Breast epithelium (tissue), 4 donors: Measurements from ENCODE around the gene PPP5C. TPM values are rescaled to one million over a fixed set of nuclear protein-coding genes. Genes with fewer than 3 reads are reported as not detected.
A peak's percentile ranks its signal among the peaks of the same experiment; 100 is the strongest.
"Not testable (repeated sequence)": the region's sequence is repeated elsewhere in the genome, so short reads cannot be mapped to it uniquely, and the experiment has no call there.

Experiments used
- DNase-seq, 2 donors: peaks; one replicate each; pipeline ENCODE4 v3.0.0-alpha.2; 2019; ENCODE audit warnings: low spot score in 2 of 2
- H3K27ac ChIP-seq, 2 donors: fragments of 200-600 bp; sonication (generic) in 1 of 2; one replicate each; pipeline ENCODE4 v1.5.1; 2016 to 2019; ENCODE audit warnings: mild to moderate bottlenecking in 1 of 2
- H3K27me3 ChIP-seq, 2 donors: fragments of 200-600 bp; sonication (generic) in 1 of 2; one replicate each; pipeline versions ENCODE4 v1.5.1 to v1.6.0; 2017 to 2019; ENCODE audit warnings: control low read depth in 1 of 2, mild to moderate bottlenecking in 1 of 2
- H3K36me3 ChIP-seq: fragments of 200-600 bp; one replicate; pipeline ENCODE4 v1.5.1; 2019
- H3K4me1 ChIP-seq, 2 donors: fragments of 200-600 bp; sonication (generic); one replicate each; pipeline ENCODE4 v1.5.1; 2016 to 2019; ENCODE audit warnings: control low read depth in 1 of 2
- H3K4me3 ChIP-seq, 3 donors: fragments of 200-600 bp; sonication (generic); 1 replicate in 2 of 3; 2 replicates in 1 of 3; pipeline ENCODE4 v1.5.1; 2016 to 2019; ENCODE audit warnings: mild to moderate bottlenecking in 3 of 3, moderate library complexity in 2 of 3
- H3K9me3 ChIP-seq, 2 donors: fragments of 200-600 bp; sonication (generic) in 1 of 2; one replicate each; pipeline ENCODE4 v1.5.1; 2016 to 2019; ENCODE audit warnings: control low read depth in 1 of 2
- POLR2A ChIP-seq: fragments of 450-650 bp; IDR thresholded peaks from one replicate; pipeline ENCODE4 v1.6.1; 2016; ENCODE audit warnings: antibody characterized with exemption, mild to moderate bottlenecking, moderate library complexity
- POLR2AphosphoS5 ChIP-seq, 3 donors: sonication (generic); formaldehyde crosslinking; IDR thresholded peaks; one replicate each; pipeline ENCODE4 v1.6.1; 2017; ENCODE audit warnings: antibody characterized with exemption in 3 of 3
- intact Hi-C: fragments of 100-400 bp; cut with DNase I; formaldehyde crosslinking; loops from one replicate; pipeline ENCODE4 v1.15.1; 2023; ENCODE audit warnings: low total_unique reads
- total RNA-seq, 3 donors: library from RNA; depleted of rRNA; stranded (reverse); fragments of >200 nt; gene quantifications; one replicate each; pipeline ENCODE4 v1.1.0, GENCODE V29; 2016
- TF ChIP-seq, protein P1 (sequence below), 3 donors: fragments of 450-650 bp; IDR thresholded peaks; one replicate each; pipeline ENCODE4 v1.5.1; 2016 to 2017; ENCODE audit warnings: antibody characterized with exemption in 3 of 3, mild to moderate bottlenecking in 3 of 3, moderate library complexity in 3 of 3

The PPP5C gene
- total RNA-seq, 3 donors from 2014 or later: 41.3 to 72.4 (median 58.7) TPM

DNA sequence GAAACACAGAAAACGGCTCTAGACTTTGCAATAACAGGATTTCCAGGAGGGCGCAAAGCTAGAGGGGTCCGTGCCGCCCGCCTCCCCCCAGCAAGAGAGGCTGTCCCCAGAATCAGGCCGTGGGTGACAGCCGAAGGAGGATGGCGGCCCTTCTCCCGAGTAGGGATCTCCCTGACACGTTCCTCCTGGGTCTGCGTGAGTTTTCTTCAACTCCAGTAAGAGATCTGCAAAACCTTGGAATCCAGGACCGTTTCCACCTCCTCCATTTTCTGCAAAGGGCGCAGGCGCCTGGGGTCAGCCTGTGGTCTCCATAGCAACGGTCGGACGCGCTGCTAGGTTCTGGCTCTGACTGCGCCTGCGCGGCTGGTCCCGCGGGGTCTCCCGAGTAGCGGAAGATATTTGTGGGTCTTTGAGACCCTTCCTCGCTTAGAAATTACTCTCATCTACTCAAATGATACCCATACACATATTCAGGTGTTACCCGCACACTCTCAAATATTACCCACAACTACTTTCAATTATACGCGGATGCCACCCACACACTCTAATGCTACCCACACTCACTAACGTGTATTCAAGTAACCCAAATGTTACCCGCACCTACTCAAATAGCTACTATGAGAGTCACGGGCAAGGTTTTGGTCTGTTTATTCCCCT lies 79.7 kb downstream of the PPP5C start:
- TF ChIP-seq POLR2AphosphoS5 (IDR thresholded peaks at IDR 0.05) (no peak), POLR2A (no peak)
- TF ChIP-seq, protein P1, sequence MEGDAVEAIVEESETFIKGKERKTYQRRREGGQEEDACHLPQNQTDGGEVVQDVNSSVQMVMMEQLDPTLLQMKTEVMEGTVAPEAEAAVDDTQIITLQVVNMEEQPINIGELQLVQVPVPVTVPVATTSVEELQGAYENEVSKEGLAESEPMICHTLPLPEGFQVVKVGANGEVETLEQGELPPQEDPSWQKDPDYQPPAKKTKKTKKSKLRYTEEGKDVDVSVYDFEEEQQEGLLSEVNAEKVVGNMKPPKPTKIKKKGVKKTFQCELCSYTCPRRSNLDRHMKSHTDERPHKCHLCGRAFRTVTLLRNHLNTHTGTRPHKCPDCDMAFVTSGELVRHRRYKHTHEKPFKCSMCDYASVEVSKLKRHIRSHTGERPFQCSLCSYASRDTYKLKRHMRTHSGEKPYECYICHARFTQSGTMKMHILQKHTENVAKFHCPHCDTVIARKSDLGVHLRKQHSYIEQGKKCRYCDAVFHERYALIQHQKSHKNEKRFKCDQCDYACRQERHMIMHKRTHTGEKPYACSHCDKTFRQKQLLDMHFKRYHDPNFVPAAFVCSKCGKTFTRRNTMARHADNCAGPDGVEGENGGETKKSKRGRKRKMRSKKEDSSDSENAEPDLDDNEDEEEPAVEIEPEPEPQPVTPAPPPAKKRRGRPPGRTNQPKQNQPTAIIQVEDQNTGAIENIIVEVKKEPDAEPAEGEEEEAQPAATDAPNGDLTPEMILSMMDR (IDR thresholded peaks at IDR 0.05): no peak
- intact Hi-C loops: loop anchor here (2.0 kb wide), 1 partner anchor 72 kb away; no protein-coding TSS in a partner anchor
- Histone ChIP-seq H3K27me3 (no peaks in the 10 kb centered on the region), H3K36me3 (no peaks in the 10 kb centered on the region), H3K4me3 (peak overlapping the region; percentile 51 to 71 (median 59)), H3K9me3 (no peaks in the 10 kb centered on the region), H3K4me1 (peaks cover 0 to 3% of the 10 kb centered on the region in 2 donors), H3K27ac (peak overlapping the region; percentile 60 to 72)
- DNase-seq: no peak

DNA sequence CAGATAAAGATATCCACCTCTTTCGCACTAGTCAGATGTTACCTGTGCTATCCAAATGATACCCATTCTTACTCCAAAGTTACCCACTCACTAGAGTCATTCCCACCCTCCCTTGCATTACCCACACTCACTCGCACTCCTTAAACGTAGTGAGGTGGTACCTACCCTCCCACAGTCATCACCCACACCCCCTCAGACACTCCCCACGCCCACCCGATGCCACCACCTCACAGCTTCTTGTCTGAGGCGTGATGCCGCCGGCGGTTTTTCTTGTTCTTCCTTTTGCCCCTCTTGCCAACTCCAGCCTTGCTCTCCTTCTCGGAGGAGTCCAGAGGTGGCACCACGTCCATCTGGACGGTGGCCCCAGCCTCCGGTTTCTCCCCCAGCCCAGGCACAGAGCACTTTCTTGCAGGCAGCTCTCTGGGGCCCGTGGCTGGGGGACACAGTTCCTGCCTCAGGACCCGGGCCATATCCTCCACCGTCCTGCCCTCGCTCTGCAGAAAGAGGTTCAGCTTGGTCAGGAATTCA lies 80.7 kb downstream of the PPP5C start:
- Histone ChIP-seq H3K4me1 (peaks cover 0 to 3% of the 10 kb centered on the region in 2 donors), H3K27me3 (no peaks in the 10 kb centered on the region), H3K36me3 (no peaks in the 10 kb centered on the region), H3K9me3 (no peaks in the 10 kb centered on the region), H3K4me3 (peak overlapping the region in 2 of 3 donors; percentile 59 to 71), H3K27ac (peak overlapping the region in 1 of 2 donors; percentile 72)
- DNase-seq: no peak
- TF ChIP-seq, protein P1 (IDR thresholded peaks at IDR 0.05): no peak
- TF ChIP-seq POLR2AphosphoS5 (IDR thresholded peaks at IDR 0.05) (no peak), POLR2A (no peak)
- intact Hi-C loops: loop anchor here (2.0 kb wide), 1 partner anchor 71 kb away; no protein-coding TSS in a partner anchor

DNA sequence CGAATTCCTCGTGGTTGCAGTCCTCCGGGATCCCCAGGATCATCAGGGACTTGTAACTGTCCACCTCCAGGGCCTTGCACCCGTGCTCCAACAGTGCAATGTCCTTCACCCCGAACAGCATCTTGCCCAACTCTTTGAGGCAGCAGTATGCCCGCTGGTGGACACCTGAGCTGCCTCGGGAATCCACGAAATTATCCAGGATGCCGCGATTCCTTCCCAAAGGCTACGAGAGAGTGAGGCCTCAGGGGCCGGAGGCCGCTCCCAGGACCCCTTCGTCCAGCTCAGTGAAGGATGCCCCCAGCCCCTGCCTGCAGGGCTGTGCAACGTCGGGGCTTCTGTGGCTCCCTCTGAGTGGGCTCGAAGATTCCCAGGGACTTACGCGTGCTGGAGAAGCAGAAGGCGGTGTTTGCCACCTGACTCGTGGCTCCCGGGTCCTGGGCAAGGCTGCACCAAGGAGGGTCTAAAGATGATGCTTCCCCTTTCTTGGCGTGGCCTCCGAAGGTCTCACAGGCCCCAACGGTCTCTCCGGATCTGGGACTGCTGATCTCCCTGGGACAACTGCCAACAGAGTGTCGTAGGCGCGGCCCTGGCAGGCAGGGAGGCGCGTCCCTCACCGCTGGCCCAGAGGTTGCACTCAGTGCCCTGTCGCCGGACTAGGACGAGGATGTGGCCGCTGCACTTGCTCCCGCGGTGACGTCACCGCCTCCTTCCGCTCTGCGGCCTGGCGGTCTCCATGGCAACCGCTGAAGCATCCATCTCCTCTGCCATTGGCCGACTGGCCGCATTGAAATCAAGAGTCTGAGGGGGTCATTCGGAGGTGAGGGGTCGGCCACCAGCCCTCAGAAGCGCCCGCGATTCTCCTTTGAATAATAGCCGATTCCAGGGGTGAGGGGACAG lies 81.6 kb downstream of the PPP5C start, which contains the start of gene PNMA8C:
Gene PNMA8C, minus strand, starts transcription at position 698 of the 897 bp plus-strand sequence. Its CDS starts 577 bp downstream, at position 121.
- Histone ChIP-seq H3K27me3 (no peaks in the 10 kb centered on the region), H3K27ac (peak within 1 kb of the TSS in 1 of 2 donors; percentile 16), H3K36me3 (no peaks in the 10 kb centered on the region), H3K4me1 (peaks cover 0 to 3% of the 10 kb centered on the region in 2 donors), H3K9me3 (no peaks in the 10 kb centered on the region), H3K4me3 (peak within 1 kb of the TSS in 2 of 3 donors; percentile 50 to 59)
- intact Hi-C loops: no loop called here
- TF ChIP-seq POLR2AphosphoS5 (IDR thresholded peaks at IDR 0.05) (no peak), POLR2A (no peak)
- peak in 1 of 2 donors; percentile 73 for DNase-seq

DNA sequence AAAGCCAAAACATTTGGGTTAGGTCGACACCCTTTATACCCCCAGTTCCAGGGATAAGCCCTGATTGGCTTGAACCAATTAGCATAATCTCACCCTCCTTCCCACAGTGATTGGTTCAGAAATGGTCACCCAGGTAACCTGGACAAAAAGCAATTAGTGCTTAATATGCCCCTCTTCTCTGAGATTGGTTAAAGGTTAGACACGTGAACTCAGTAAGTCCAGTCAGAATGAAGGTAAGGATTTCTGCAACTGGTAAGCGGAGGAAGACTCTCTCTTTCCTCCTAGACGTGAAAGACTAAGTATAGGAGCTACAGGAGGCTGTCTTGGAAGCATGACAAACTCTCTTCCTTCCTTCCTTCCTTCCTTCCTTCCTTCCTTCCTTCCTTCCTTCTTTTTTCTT lies 83.1 kb downstream of the PPP5C start:
- H3K9me3 ChIP-seq: no peaks in the 10 kb centered on the region
- DNase-seq: no peak
- H3K27me3 ChIP-seq: no peaks in the 10 kb centered on the region
- peaks cover 0 to 3% of the 10 kb centered on the region in 2 donors for H3K4me1 ChIP-seq
- no peaks in the 10 kb centered on the region for H3K36me3 ChIP-seq
- no peak overlapping the region for H3K27ac ChIP-seq
- intact Hi-C loops: no loop called here
- H3K4me3 ChIP-seq: no peak overlapping the region
- TF ChIP-seq POLR2A (no peak), POLR2AphosphoS5 (IDR thresholded peaks at IDR 0.05) (no peak)
- TF ChIP-seq, protein P1 (IDR thresholded peaks at IDR 0.05): no peak

DNA sequence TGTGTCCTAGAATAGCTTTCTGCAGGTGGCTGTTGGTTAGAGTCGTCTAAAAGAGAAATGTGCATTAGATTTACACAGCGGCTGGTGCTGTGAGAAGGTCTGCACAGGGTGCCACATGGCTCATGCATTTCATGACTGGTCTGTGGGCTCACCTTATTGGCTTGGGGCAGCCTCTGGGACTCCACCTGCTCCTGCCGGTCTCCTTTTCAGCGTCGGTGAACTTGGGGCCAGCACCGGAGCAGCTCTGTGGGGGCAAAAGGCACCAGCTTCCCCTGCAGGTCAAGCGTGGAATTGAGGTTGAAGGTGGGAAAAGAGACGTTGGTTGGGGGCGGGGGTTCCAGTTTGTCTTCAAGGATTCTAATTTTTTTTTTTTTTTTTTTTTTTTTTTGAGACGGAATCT lies 84.9 kb downstream of the PPP5C start:
- intact Hi-C loops: no loop called here
- no peaks in the 10 kb centered on the region for H3K36me3 ChIP-seq
- DNase-seq: no peak

DNA sequence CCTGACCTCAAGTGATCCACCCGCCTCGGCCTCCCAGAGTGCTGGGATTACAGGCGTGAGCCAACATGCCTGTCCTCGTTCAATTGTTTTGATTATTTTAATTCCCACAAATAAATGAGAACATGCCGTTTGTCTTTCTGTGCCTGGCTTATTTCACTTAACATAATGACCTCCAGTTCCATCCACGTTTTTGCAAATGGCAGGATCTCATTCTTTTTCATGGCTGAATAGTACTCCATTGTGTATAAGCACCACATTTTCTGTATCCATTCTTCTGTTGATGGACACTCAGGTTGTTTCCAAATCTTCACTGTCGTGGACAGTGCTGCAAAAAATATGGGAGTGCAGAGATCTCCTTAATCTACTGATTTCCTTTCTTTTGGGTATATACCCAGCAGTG lies 86.6 kb downstream of the PPP5C start:
- H3K27ac ChIP-seq, DNase-seq, H3K36me3 ChIP-seq, H3K9me3 ChIP-seq, intact Hi-C loops, H3K4me1 ChIP-seq, H3K4me3 ChIP-seq, H3K27me3 ChIP-seq: not testable (repeated sequence)

More for the DNA sequence above, 84.9 kb downstream of the PPP5C start:
- Histone ChIP-seq H3K27me3 (no peaks in the 10 kb centered on the region), H3K27ac (no peak overlapping the region), H3K4me1 (peaks cover 0 to 3% of the 10 kb centered on the region in 2 donors), H3K4me3 (no peak overlapping the region), H3K9me3 (no peaks in the 10 kb centered on the region)
- TF ChIP-seq POLR2A: no peak
- TF ChIP-seq POLR2AphosphoS5 (IDR thresholded peaks at IDR 0.05): no peak
- TF ChIP-seq, protein P1 (IDR thresholded peaks at IDR 0.05): no peak
